Urothelium cell line (cell line): ENCODE measurements around the gene ITPKC.
A peak's percentile ranks its signal among the peaks of the same experiment; 100 is the strongest.

Experiments used
- DNase-seq: peaks from one replicate; pipeline ENCODE4 v3.0.0; 2011; ENCODE audit warnings: low spot score, mixed read lengths
- FAIRE-seq: peaks from 2 replicates; lab custom pipeline; 2011; peaks lifted over from hg19 to GRCh38; lab: Jason Lieb, UNC

Gene ITPKC

GRCh38 chr19:40690050-40690692, 26.7 kb upstream of the ITPKC start, which contains the start of gene NUMBL:
TSS of gene NUMBL (minus strand) at chr19:40690651. CDS start at chr19:40690483, 168 bp downstream.
- DNase-seq (no peak), FAIRE-seq (no peak)

- peak; percentile 96 for FAIRE-seq
- peak; percentile 97 for DNase-seq
Observed at GRCh38 chr19:40690693-40691420, 26.1 kb upstream of the ITPKC start.

- FAIRE-seq = no peak
- DNase-seq = no peak
Observed at GRCh38 chr19:40691421-40692211, 25.3 kb upstream of the ITPKC start.

GRCh38 chr19:40692212-40692551, 24.7 kb upstream of the ITPKC start:
- FAIRE-seq = no peak
- no peak for DNase-seq

- no peak for DNase-seq
- FAIRE-seq = no peak
Observed at GRCh38 chr19:40693150-40693788, 23.6 kb upstream of the ITPKC start.

GRCh38 chr19:40693896-40694295, 23.0 kb upstream of the ITPKC start:
- DNase-seq = no peak
- no peak for FAIRE-seq

GRCh38 chr19:40695881-40696280, 21.0 kb upstream of the ITPKC start:
- DNase-seq (no peak), FAIRE-seq (no peak)

- DNase-seq (no peak), FAIRE-seq (no peak)
Observed at GRCh38 chr19:40697007-40697406, 19.9 kb upstream of the ITPKC start.

- FAIRE-seq = no peak
- DNase-seq = no peak
Observed at GRCh38 chr19:40700083-40700482, 16.8 kb upstream of the ITPKC start.

- FAIRE-seq (no peak), DNase-seq (no peak)
Observed at GRCh38 chr19:40701758-40702157, 15.2 kb upstream of the ITPKC start.

- FAIRE-seq = no peak
- DNase-seq = no peak
Observed at GRCh38 chr19:40702337-40703012, 14.4 kb upstream of the ITPKC start.

GRCh38 chr19:40703029-40703755, 13.7 kb upstream of the ITPKC start:
- DNase-seq (no peak), FAIRE-seq (no peak)

- FAIRE-seq (no peak), DNase-seq (no peak)
Observed at GRCh38 chr19:40704491-40705361, 12.2 kb upstream of the ITPKC start.

- DNase-seq (no peak), FAIRE-seq (no peak)
Observed at GRCh38 chr19:40705362-40705651, 11.6 kb upstream of the ITPKC start.

- DNase-seq = no peak
- FAIRE-seq = no peak
Observed at GRCh38 chr19:40705950-40706619, 10.8 kb upstream of the ITPKC start.

- no peak for FAIRE-seq
- DNase-seq = no peak
Observed at GRCh38 chr19:40707615-40708014, 9.3 kb upstream of the ITPKC start.

- no peak for DNase-seq
- FAIRE-seq = no peak
Observed at GRCh38 chr19:40709817-40710216, 7.1 kb upstream of the ITPKC start.

- FAIRE-seq (no peak), DNase-seq (no peak)
Observed at GRCh38 chr19:40713939-40714338, 3.0 kb upstream of the ITPKC start.
